Left lung (tissue), 10 donors: ENCODE measurements around the gene SH3BP5. TPM values are rescaled to one million over a fixed set of nuclear protein-coding genes. Genes with fewer than 3 reads are reported as not detected.
A peak's percentile ranks its signal among the peaks of the same experiment; 100 is the strongest.

Source experiments
- ATAC-seq: fragments of 200-7000 bp; cut with Tn5 transposase; one replicate; pipeline ENCODE4 v1.9.1; 2020; ENCODE audit warnings: moderate library complexity
- DNase-seq, 4 donors: peaks; one replicate each; pipeline ENCODE4 v3.0.0-alpha.2; 2013 to 2020
- H3K27ac ChIP-seq, 2 donors: fragments of 200-600 bp; sonication (generic) in 1 of 2; one replicate each; pipeline versions ENCODE4 v1.5.0 to v1.8.0; 2020 to 2021
- H3K27me3 ChIP-seq, 2 donors: fragments of 200-600 bp; sonication (generic) in 1 of 2; one replicate each; pipeline versions ENCODE4 v1.5.0 to v1.8.0; 2020 to 2021
- H3K36me3 ChIP-seq, 2 donors: fragments of 200-600 bp; sonication (generic) in 1 of 2; one replicate each; pipeline versions ENCODE4 v1.5.0 to v1.8.0; 2020 to 2021
- H3K4me1 ChIP-seq, 2 donors: fragments of 200-600 bp; one replicate each; pipeline ENCODE4 v1.8.0; 2021
- H3K4me3 ChIP-seq, 2 donors: fragments of 200-600 bp; sonication (generic) in 1 of 2; one replicate each; pipeline versions ENCODE4 v1.5.0 to v1.8.0; 2020 to 2021; ENCODE audit warnings: mild to moderate bottlenecking in 1 of 2
- H3K9me3 ChIP-seq, 2 donors: fragments of 200-600 bp; sonication (generic) in 1 of 2; one replicate each; pipeline versions ENCODE4 v1.5.0 to v1.8.0; 2020 to 2021
- CTCF ChIP-seq, 2 donors: fragments of 200-600 bp; sonication (generic) in 1 of 2; IDR thresholded peaks; one replicate each; pipeline versions ENCODE4 v1.5.0 to v1.8.0; 2021; ENCODE audit warnings: antibody characterized with exemption in 2 of 2
- intact Hi-C, 2 donors: fragments of 100-400 bp; cut with DNase I; formaldehyde crosslinking; loops; one replicate each; pipeline versions ENCODE4 v1.11.2 to v1.14.2; 2022
- polyA plus RNA-seq, 6 donors: library from polyadenylated mRNA; unstranded; fragments of 120-200 nt; gene quantifications; one replicate each; pipeline ENCODE4 v1.2.1, GENCODE V29; 2013; ENCODE audit not compliant: insufficient read length in 6 of 6
- total RNA-seq, 2 donors: library from RNA; stranded (reverse); fragmentation: NEBNext Ultra II Directional; extraction: Animal tissue kit (Norgen Biotek cat#: 25700); gene quantifications; one replicate each; pipeline ENCODE4 v1.2.1, GENCODE V29; 2021
- donor health status: DM: no; HTN: yes; CAD: no.
- donor health status: DM: no; HTN: no; CAD: no.

Gene SH3BP5
- total and polyA plus RNA-seq, 8 donors: 53.3 to 65.5 (median 60.9) TPM

GRCh38 chr3:15218689-15219088 lies 113.7 kb downstream of the SH3BP5 start:
- DNase-seq (no peak), ATAC-seq (peak; percentile 68)
- H3K4me1 ChIP-seq: peaks cover 0 to 15% of the 10 kb centered on the region in 2 donors
- H3K9me3 ChIP-seq: no peaks in the 10 kb centered on the region
- TF ChIP-seq CTCF (IDR thresholded peaks at IDR 0.05): no peak
- no peaks in the 10 kb centered on the region for H3K27me3 ChIP-seq
- peaks cover 0 to 79% of the 10 kb centered on the region in 2 donors for H3K36me3 ChIP-seq
- intact Hi-C loops: no loop called here
- H3K27ac ChIP-seq: no peak overlapping the region
- H3K4me3 ChIP-seq: no peak overlapping the region

GRCh38 chr3:15217841-15218267 lies 114.5 kb downstream of the SH3BP5 start:
- ATAC-seq (peak; percentile 34), DNase-seq (no peak)
- intact Hi-C loops: no loop called here
- peaks cover 0 to 78% of the 10 kb centered on the region in 2 donors for H3K36me3 ChIP-seq
- H3K27me3 ChIP-seq: no peaks in the 10 kb centered on the region
- H3K27ac ChIP-seq: no peak overlapping the region
- no peak for TF ChIP-seq CTCF (IDR thresholded peaks at IDR 0.05)
- H3K4me1 ChIP-seq: peaks cover 0 to 15% of the 10 kb centered on the region in 2 donors
- H3K4me3 ChIP-seq: no peak overlapping the region
- H3K9me3 ChIP-seq: no peaks in the 10 kb centered on the region

DNA sequence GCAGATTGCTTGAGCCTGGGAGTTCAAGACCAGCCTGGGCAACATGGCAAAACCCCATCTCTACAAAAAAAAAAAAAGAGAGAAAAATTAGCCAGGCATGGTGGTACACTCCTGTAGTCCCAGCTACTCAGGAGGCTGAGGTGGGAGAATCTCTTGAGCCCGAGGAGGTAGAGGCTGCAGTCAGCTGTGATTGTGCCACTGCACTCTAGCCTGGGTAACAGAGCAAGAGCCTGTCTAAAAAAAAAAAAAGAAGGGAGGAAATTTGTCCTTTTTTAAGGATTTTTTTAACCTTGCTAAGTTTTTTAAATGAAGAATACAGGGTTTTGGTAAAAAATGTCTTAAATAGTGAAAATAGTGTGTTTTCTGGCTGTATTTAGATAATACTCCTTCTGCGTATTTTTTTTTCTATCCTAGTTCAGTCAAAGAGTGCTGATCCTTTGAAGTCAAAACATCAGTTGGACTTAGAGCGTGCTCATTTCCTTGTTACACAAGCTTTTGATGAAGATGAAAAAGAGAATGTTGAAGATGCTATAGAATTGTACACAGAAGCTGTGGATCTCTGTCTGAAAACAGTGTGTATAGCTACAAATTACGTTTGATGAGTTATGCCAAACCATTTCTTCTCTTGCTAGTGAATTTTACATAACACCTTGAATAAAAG lies 115.2 kb downstream of the SH3BP5 start:
- no peak for TF ChIP-seq CTCF (IDR thresholded peaks at IDR 0.05)
- ATAC-seq (no peak), DNase-seq (no peak)
- Histone ChIP-seq H3K27me3 (no peaks in the 10 kb centered on the region), H3K4me3 (no peak overlapping the region), H3K4me1 (peaks cover 0 to 15% of the 10 kb centered on the region in 2 donors), H3K9me3 (no peaks in the 10 kb centered on the region), H3K27ac (no peak overlapping the region), H3K36me3 (peaks cover 0 to 77% of the 10 kb centered on the region in 2 donors)
- intact Hi-C loops: no loop called here

- intact Hi-C loops: no loop called here
- no peak for TF ChIP-seq CTCF (IDR thresholded peaks at IDR 0.05)
- Histone ChIP-seq H3K9me3 (no peaks in the 10 kb centered on the region), H3K36me3 (peaks cover 0 to 73% of the 10 kb centered on the region in 2 donors), H3K4me1 (peaks cover 0 to 15% of the 10 kb centered on the region in 2 donors), H3K27me3 (no peaks in the 10 kb centered on the region), H3K4me3 (no peak overlapping the region), H3K27ac (no peak overlapping the region)
- no peak for DNase-seq
- ATAC-seq: no peak
These were observed 115.9 kb downstream of the SH3BP5 start for GRCh38 chr3:15216501-15216900.

DNA sequence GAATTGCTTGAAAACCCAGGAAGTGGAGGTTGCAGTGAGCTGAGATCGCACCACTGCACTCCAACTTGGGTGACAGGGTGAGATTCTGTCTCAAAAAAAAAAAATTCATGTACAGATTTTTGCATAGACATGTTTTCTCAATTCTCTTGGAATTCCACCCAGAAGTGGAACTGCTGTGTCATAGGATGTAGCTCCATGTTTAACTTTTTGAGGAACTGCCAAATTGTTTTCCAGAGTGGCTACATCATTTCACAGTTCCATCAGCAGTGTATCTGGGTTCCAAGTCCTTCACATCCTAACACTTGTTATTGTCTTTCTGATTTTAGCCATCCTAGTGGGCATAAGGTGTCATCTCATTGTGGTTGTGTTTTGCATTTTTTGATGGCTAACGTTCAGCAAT lies 116.4 kb downstream of the SH3BP5 start:
- no peaks in the 10 kb centered on the region for H3K27me3 ChIP-seq
- no peak for TF ChIP-seq CTCF (IDR thresholded peaks at IDR 0.05)
- no peak overlapping the region for H3K27ac ChIP-seq
- H3K4me1 ChIP-seq: peaks cover 0 to 15% of the 10 kb centered on the region in 2 donors
- intact Hi-C loops: no loop called here
- no peak for ATAC-seq
- H3K4me3 ChIP-seq: no peak overlapping the region
- H3K36me3 ChIP-seq: peaks cover 0 to 68% of the 10 kb centered on the region in 2 donors
- no peak for DNase-seq
- H3K9me3 ChIP-seq: no peaks in the 10 kb centered on the region
